H1 (cell line): Measurements from ENCODE around the gene SH3BGRL3. TPM values are rescaled to one million over a fixed set of nuclear protein-coding genes. Genes with fewer than 3 reads are reported as not detected.

Experiments used
- CTCF ChIA-PET: fragments of 300-600 bp; sonication (Branson Sonifier 250); formaldehyde crosslinking; loops from one replicate; lab custom pipeline; 2021; ENCODE audit not compliant: partially characterized antibody; lab: Charles Lee
- POLR2A ChIA-PET: fragments of 300-600 bp; sonication (Branson Sonifier 250); formaldehyde crosslinking; loops from one replicate; lab custom pipeline; 2021; ENCODE audit warnings: inconsistent platforms; ENCODE audit not compliant: partially characterized antibody; lab: Charles Lee
- DNase-seq, 2 experiments: peaks; one replicate each; pipeline versions ENCODE4 v3.0.0 to v3.0.0-alpha.2; 2010 to 2022; ENCODE audit warnings: low spot score in 2 of 2, low read depth in 1 of 2, mixed read lengths in 1 of 2
- FAIRE-seq: peaks from 2 replicates; lab custom pipeline; 2011; peaks lifted over from hg19 to GRCh38; lab: Jason Lieb, UNC
- H2AFZ ChIP-seq: 2 replicates; pipeline ENCODE4 v1.8.1; 2012; ENCODE audit warnings: low read length, inconsistent platforms
- H2AK5ac ChIP-seq: 2 replicates; pipeline ENCODE4 v1.6.1; 2013; ENCODE audit warnings: low read depth, low read length
- H2BK120ac ChIP-seq: replicated peaks from 2 replicates; pipeline ENCODE3; 2013; ENCODE audit warnings: low read depth, low read length, inconsistent platforms
- H2BK12ac ChIP-seq: 2 replicates; pipeline ENCODE4 v1.6.1; 2013; ENCODE audit warnings: low read depth, low read length
- H2BK15ac ChIP-seq: 2 replicates; pipeline ENCODE4 v1.6.1; 2013; ENCODE audit warnings: low read length
- H2BK20ac ChIP-seq: 2 replicates; pipeline ENCODE4 v1.6.1; 2013; ENCODE audit warnings: low read length
- H2BK5ac ChIP-seq: 2 replicates; pipeline ENCODE4 v1.6.1; 2013; ENCODE audit warnings: low read depth, low read length
- H3K14ac ChIP-seq: 2 replicates; pipeline ENCODE4 v1.6.1; 2013; ENCODE audit warnings: inconsistent platforms; ENCODE audit not compliant: insufficient read length
- H3K18ac ChIP-seq: 2 replicates; pipeline ENCODE4 v1.6.1; 2013; ENCODE audit warnings: low read length; ENCODE audit errors: extremely low read depth
- H3K23ac ChIP-seq: 2 replicates; pipeline ENCODE4 v1.6.1; 2013; ENCODE audit warnings: inconsistent platforms; ENCODE audit not compliant: insufficient read length
- H3K23me2 ChIP-seq: 2 replicates; pipeline ENCODE4 v1.6.1; 2013; ENCODE audit warnings: low read depth, low read length
- H3K27ac ChIP-seq: 2 replicates; pipeline ENCODE4 v1.6.1; 2011; ENCODE audit warnings: low read depth, low read length, inconsistent platforms
- H3K27me3 ChIP-seq, 4 experiments: replicated peaks in 1 of 4; 1 replicate in 1 of 4; 2 replicates in 3 of 4; pipeline versions ENCODE4 v1.6.1 to v1.8.1; 2011 to 2013; ENCODE audit warnings: low read length in 3 of 4, mild to moderate bottlenecking in 3 of 4, inconsistent platforms in 2 of 4, mixed read lengths in 2 of 4, moderate library complexity in 1 of 4; ENCODE audit not compliant: control insufficient read depth in 3 of 4, insufficient read depth in 3 of 4; ENCODE audit errors: extremely low read depth in 1 of 4
- H3K36me3 ChIP-seq, 4 experiments: 2 replicates each; pipeline versions ENCODE4 v1.6.1 to v1.8.1; 2011 to 2013; ENCODE audit warnings: mild to moderate bottlenecking in 4 of 4, low read length in 3 of 4, moderate library complexity in 2 of 4, control low read depth in 1 of 4, inconsistent platforms in 1 of 4; ENCODE audit not compliant: insufficient read depth in 4 of 4, control insufficient read depth in 2 of 4
- H3K4ac ChIP-seq: replicated peaks from 2 replicates; pipeline ENCODE3; 2013; ENCODE audit warnings: low read length, low read depth, mixed read lengths, inconsistent platforms; ENCODE audit not compliant: insufficient read length
- H3K4me1 ChIP-seq, 4 experiments: replicated peaks in 1 of 4; 1 replicate in 1 of 4; 2 replicates in 3 of 4; pipeline versions ENCODE4 v1.6.1 to v1.8.1; 2011 to 2013; ENCODE audit warnings: low read length in 3 of 4, inconsistent platforms in 2 of 4, mixed read lengths in 1 of 4; ENCODE audit not compliant: insufficient read depth in 4 of 4, control insufficient read depth in 3 of 4
- H3K4me2 ChIP-seq, 2 experiments: 2 replicates each; pipeline versions ENCODE4 v1.6.1 to v1.8.1; 2011 to 2013; ENCODE audit warnings: low read depth in 2 of 2, low read length in 2 of 2, control low read depth in 1 of 2, inconsistent platforms in 1 of 2, mild to moderate bottlenecking in 1 of 2; ENCODE audit not compliant: insufficient read depth in 1 of 2
- H3K4me3 ChIP-seq, 4 experiments: fragments of 200-600, 300-600 bp in 1 of 4; sonication (generic), shearing (Covaris generic), sonication (Bioruptor Twin) in 1 of 4; 2 replicates each; pipeline versions ENCODE4 v1.5.1 to v1.8.1; 2011 to 2016; ENCODE audit warnings: low read length in 4 of 4, low read depth in 3 of 4, control low read depth in 2 of 4, inconsistent platforms in 2 of 4, mild to moderate bottlenecking in 2 of 4, mixed read lengths in 1 of 4, moderate library complexity in 1 of 4; ENCODE audit not compliant: insufficient read depth in 2 of 4; ENCODE audit errors: extremely low read depth in 1 of 4
- H3K56ac ChIP-seq: replicated peaks from 2 replicates; pipeline ENCODE3; 2013; ENCODE audit warnings: low read depth, mild to moderate bottlenecking, mixed read lengths, low read length, inconsistent platforms; ENCODE audit not compliant: insufficient read length
- H3K79me1 ChIP-seq: 2 replicates; pipeline ENCODE4 v1.6.1; 2013; ENCODE audit warnings: low read depth, low read length, control low read depth
- H3K79me2 ChIP-seq, 2 experiments: 2 replicates each; pipeline versions ENCODE4 v1.6.1 to v1.8.1; 2012 to 2013; ENCODE audit warnings: low read length in 2 of 2, mild to moderate bottlenecking in 2 of 2, inconsistent platforms in 1 of 2; ENCODE audit not compliant: insufficient read depth in 2 of 2, control insufficient read depth in 1 of 2
- H3K9ac ChIP-seq, 4 experiments: replicated peaks in 1 of 4; 1 replicate in 1 of 4; 2 replicates in 3 of 4; pipeline versions ENCODE4 v1.6.1 to v1.8.1; 2011 to 2013; ENCODE audit warnings: low read depth in 3 of 4, low read length in 3 of 4, control low read depth in 2 of 4, mild to moderate bottlenecking in 2 of 4, moderate library complexity in 2 of 4, inconsistent platforms in 1 of 4; ENCODE audit errors: extremely low read depth in 1 of 4
- H3K9me3 ChIP-seq, 2 experiments: 2 replicates each; pipeline versions ENCODE4 v1.6.1 to v1.8.1; 2012 to 2013; ENCODE audit warnings: mild to moderate bottlenecking in 2 of 2, moderate library complexity in 2 of 2, control low read depth in 1 of 2, inconsistent platforms in 1 of 2, low read depth in 1 of 2, low read length in 1 of 2, mixed read lengths in 1 of 2; ENCODE audit not compliant: insufficient read depth in 2 of 2
- H4K20me1 ChIP-seq, 2 experiments: replicated peaks in 1 of 2; 2 replicates each; pipeline versions ENCODE3 to v1.8.1; 2011 to 2013; ENCODE audit warnings: inconsistent platforms in 2 of 2, low read length in 2 of 2, mild to moderate bottlenecking in 1 of 2; ENCODE audit not compliant: insufficient read depth in 2 of 2, control insufficient read depth in 1 of 2
- H4K5ac ChIP-seq: 2 replicates; pipeline ENCODE4 v1.6.1; 2013; ENCODE audit warnings: low read length, low read depth, mixed read lengths, inconsistent platforms; ENCODE audit not compliant: insufficient read length
- H4K8ac ChIP-seq: 2 replicates; pipeline ENCODE4 v1.8.0; 2013; ENCODE audit warnings: mild to moderate bottlenecking, moderate library complexity, low read length, inconsistent platforms; ENCODE audit not compliant: insufficient read depth; ENCODE audit errors: extremely low read depth
- H4K91ac ChIP-seq: replicated peaks from 2 replicates; pipeline ENCODE3; 2013; ENCODE audit warnings: low read length, mixed read lengths, inconsistent platforms; ENCODE audit not compliant: insufficient read length
- BCL11A ChIP-seq, 2 experiments: IDR thresholded peaks; one replicate each; pipeline ENCODE4 v1.6.1; 2011; ENCODE audit warnings: low read depth in 2 of 2, low read length in 2 of 2, mild to moderate bottlenecking in 2 of 2
- GTF2F1 ChIP-seq: IDR thresholded peaks from 2 replicates; pipeline ENCODE4 v1.6.1; 2012; ENCODE audit warnings: low read depth, low read length, improper control_type of control experiment, borderline replicate concordance
- NANOG ChIP-seq: IDR thresholded peaks from 2 replicates; pipeline ENCODE4 v1.6.1; 2011; ENCODE audit warnings: low read length, low read depth, mild to moderate bottlenecking, inconsistent platforms; ENCODE audit not compliant: insufficient read depth, poor library complexity, severe bottlenecking
- PHF8 ChIP-seq: fragments of 200-600 bp; sonication (generic); conservative IDR thresholded peaks from 2 replicates; pipeline ENCODE4 v1.7.1; 2012; ENCODE audit warnings: low read depth, mild to moderate bottlenecking, inconsistent platforms, low read length, moderate library complexity
- POU5F1 ChIP-seq: IDR thresholded peaks from 2 replicates; pipeline ENCODE4 v1.6.1; 2011; ENCODE audit warnings: low read depth, mild to moderate bottlenecking, low read length, moderate library complexity
- SAP30 ChIP-seq: fragments of 300-600 bp; sonication (generic); IDR thresholded peaks from 2 replicates; pipeline ENCODE4 v1.7.1; 2012; ENCODE audit warnings: low read length, moderate library complexity, mild to moderate bottlenecking, inconsistent platforms; ENCODE audit not compliant: insufficient read depth, insufficient replicate concordance
- TBP ChIP-seq: IDR thresholded peaks from 2 replicates; pipeline ENCODE4 v1.6.1; 2011; ENCODE audit warnings: low read depth, low read length, improper control_type of control experiment
- WGBS, 2 experiments: shearing (Covaris generic) in 1 of 2; methylation state at CpG; one replicate each; pipeline versions ENCODE4 v1.1.6 to v1.1.7; 2013 to 2015; ENCODE audit warnings: low lambda C conversion rate in 2 of 2, mixed read lengths in 2 of 2, inconsistent platforms in 1 of 2, low coverage in 1 of 2, missing lambda C conversion rate in 1 of 2; ENCODE audit not compliant: insufficient replicate concordance in 2 of 2, insufficient coverage in 1 of 2, insufficient read length in 1 of 2; ENCODE audit errors: extremely low coverage in 1 of 2, missing lambda C conversion rate in 1 of 2; 5-methylcytosine and 5-hydroxymethylcytosine counted together
- polyA plus RNA-seq, 7 experiments: library from polyadenylated mRNA; depleted of rRNA in 3 of 7; stranded (reverse) in 5 of 7; unstranded in 2 of 7; fragments of >200 nt in 5 of 7; fragments of 200-250 nt in 2 of 7; gene quantifications; 1 replicate in 5 of 7; 2 replicates in 1 of 7; 4 replicates in 1 of 7; pipeline versions ENCODE4 v1.2.1 to v1.2.3, GENCODE V29; 2011 to 2013; ENCODE audit warnings: missing spikeins in 2 of 7, mixed read lengths in 2 of 7
- total RNA-seq: library from RNA; stranded (reverse); fragmentation: NEBNext Ultra II Directional; extraction: Animal tissue kit (Norgen Biotek cat#: 25700); gene quantifications from 2 replicates; pipeline ENCODE4 v1.2.1, GENCODE V29; 2021

The SH3BGRL3 gene
- total and polyA plus RNA-seq, 2 of the 8 experiments (the other 6 are each of a cell fraction or from before 2014, with no cell fraction given), result 77.8 to 107 TPM

DNA sequence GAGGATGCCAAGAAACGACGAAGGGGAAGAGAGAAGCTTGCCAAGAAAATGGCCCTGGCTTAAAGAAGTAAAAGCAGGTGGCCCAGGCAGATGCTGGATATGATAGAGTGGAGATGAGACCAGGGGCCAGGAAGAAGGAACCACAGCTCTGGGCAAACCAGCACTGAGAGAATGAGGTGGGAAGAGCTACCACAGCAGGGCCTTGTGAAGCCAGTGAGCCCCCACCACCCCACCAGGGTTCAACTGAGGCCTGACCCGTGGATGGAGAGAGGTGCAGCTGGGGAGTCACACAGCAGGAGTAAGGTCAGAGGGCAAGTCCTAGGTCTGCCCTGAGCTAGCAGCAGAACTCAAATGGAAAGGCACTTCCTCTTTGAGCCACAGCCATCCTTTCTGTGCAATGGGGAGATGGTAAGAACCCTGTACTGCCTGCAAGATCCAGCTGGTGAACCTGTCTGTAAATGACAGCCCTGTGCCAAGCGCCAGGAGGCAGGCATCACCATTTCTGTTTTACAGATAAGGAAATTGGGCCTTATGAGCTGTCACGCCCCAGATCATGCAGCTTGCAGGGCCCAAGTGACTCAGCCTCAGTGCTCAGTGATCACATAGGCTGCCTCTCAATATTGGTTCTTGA, 8.5 kb downstream of the SH3BGRL3 start:
- Histone ChIP-seq H2BK20ac (no peak overlapping the region), H3K79me1 (no peaks in the 10 kb centered on the region), H3K23ac (no peak overlapping the region), H4K8ac (peak overlapping the region; percentile 60), H3K4me3 (no peak overlapping the region), H3K14ac (no peak overlapping the region), H2AK5ac (no peak overlapping the region), H3K4ac (no peak overlapping the region), H3K36me3 (no peaks in the 10 kb centered on the region), H3K56ac (no peak overlapping the region), H2BK12ac (0 out of 2 replicates have a peak overlapping the region, but pooled peaks have one; percentile 27), H3K18ac (no peak overlapping the region), H3K27ac (no peak overlapping the region), H2BK15ac (peak overlapping the region; percentile 88; the same call in 1 of the 2 replicates), H2BK120ac (no peak overlapping the region)
- POLR2A ChIA-PET, result interaction anchor here (0.6 to 2.4 kb wide), 13 partner anchors 9 to 209 kb away, joined by 3 to 14 read pairs (median 4); partner anchors contain the start of genes CD52 and SH3BGRL3
- DNase-seq, result no peak
- CTCF ChIA-PET, result interaction anchor here (0.6 to 57.0 kb wide), 13 partner anchors 5 to 137 kb away, joined by 3 to 1530 read pairs (median 6); partner anchors contain the start of genes CD52, SH3BGRL3, UBXN11 and ZNF593
- TF ChIP-seq SAP30 (no peak), PHF8 (no peak), NANOG (no peak), TBP (no peak), GTF2F1 (no peak), POU5F1 (no peak), BCL11A (IDR thresholded peaks at IDR 0.05; ENCODE audit: low read depth in 2 of 2, low read length in 2 of 2) (no peak)
- TF ChIP-seq, all 59 proteins: peak for 0
- Histone ChIP-seq H3K9me3 (no peaks in the 10 kb centered on the region), H4K91ac (no peak overlapping the region), H4K20me1 (peaks cover 0 to 2% of the 10 kb centered on the region in 2 experiments), H3K23me2 (no peaks in the 10 kb centered on the region; the same call in 1 of the 2 replicates), H2AFZ (no peak overlapping the region), H3K27me3 (no peaks in the 10 kb centered on the region), H3K4me1 (peaks cover 0 to 29% (median 18%) of the 10 kb centered on the region in 4 experiments; a peak in 6 of 7 replicates), H3K79me2 (no peaks in the 10 kb centered on the region), H3K4me2 (no peak overlapping the region), H3K9ac (no peak overlapping the region), H2BK5ac (peak overlapping the region; percentile 35; the same call in 1 of the 2 replicates), H4K5ac (no peak overlapping the region)
- no peak for FAIRE-seq
- WGBS, 2 experiments, result 88% methylated on average over 5 of the region's 5 CpGs; no CpG with 5 or more reads in 1 of the 2 experiments
